DND-41 (cell line): ENCODE data around the gene NRXN2.

Experiments used
- ATAC-seq: fragments of 200-7000 bp; cut with Tn5 transposase; 3 replicates; pipeline ENCODE4 v1.9.1; 2021; ENCODE audit warnings: low read depth; ENCODE audit not compliant: insufficient read depth
- DNase-seq: peaks from one replicate; pipeline ENCODE4 v3.0.0-alpha.2; 2020
- H2AFZ ChIP-seq: 2 replicates; pipeline ENCODE4 v1.6.0; 2012; ENCODE audit warnings: low read depth, low read length
- H3K27ac ChIP-seq: 2 replicates; pipeline ENCODE4 v1.5.1; 2012; ENCODE audit warnings: low read length, inconsistent platforms
- H3K27me3 ChIP-seq: fragments of 200-600 bp; sonication (generic); 2 replicates; pipeline ENCODE4 v1.6.0; 2012; ENCODE audit warnings: low read length, mild to moderate bottlenecking, inconsistent platforms; ENCODE audit not compliant: insufficient read depth, poor library complexity
- H3K36me3 ChIP-seq: 2 replicates; pipeline ENCODE4 v1.5.1; 2012; ENCODE audit warnings: low read length, inconsistent platforms; ENCODE audit not compliant: insufficient read depth
- H3K4me1 ChIP-seq: 2 replicates; pipeline ENCODE4 v1.5.1; 2012; ENCODE audit warnings: mild to moderate bottlenecking, low read length; ENCODE audit not compliant: insufficient read depth
- H3K4me2 ChIP-seq: 2 replicates; pipeline ENCODE4 v1.6.0; 2012; ENCODE audit warnings: mild to moderate bottlenecking, moderate library complexity, low read length, inconsistent platforms; ENCODE audit not compliant: insufficient read depth
- H3K4me3 ChIP-seq, 2 experiments: fragments of 200-600 bp in 1 of 2; shearing (Covaris generic) in 1 of 2; 2 replicates each; pipeline ENCODE4 v1.5.1; 2012 to 2016; ENCODE audit warnings: inconsistent platforms in 2 of 2, low read length in 2 of 2, mild to moderate bottlenecking in 2 of 2, low read depth in 1 of 2, moderate library complexity in 1 of 2
- H3K79me2 ChIP-seq: 2 replicates; pipeline ENCODE4 v1.6.0; 2012; ENCODE audit warnings: low read length, inconsistent platforms; ENCODE audit not compliant: insufficient read depth
- H3K9ac ChIP-seq: 2 replicates; pipeline ENCODE4 v1.6.0; 2012; ENCODE audit warnings: low read depth, mild to moderate bottlenecking, inconsistent platforms, low read length, moderate library complexity
- H3K9me3 ChIP-seq: 2 replicates; pipeline ENCODE4 v1.5.1; 2012; ENCODE audit warnings: low read length, moderate library complexity, mild to moderate bottlenecking, inconsistent platforms; ENCODE audit not compliant: insufficient read depth, severe bottlenecking
- H4K20me1 ChIP-seq: 2 replicates; pipeline ENCODE4 v1.6.0; 2012; ENCODE audit warnings: low read length; ENCODE audit not compliant: insufficient read depth
- EZH2 ChIP-seq: IDR thresholded peaks from 3 replicates; pipeline ENCODE4 v1.6.1; 2012; ENCODE audit warnings: borderline replicate concordance, low read depth, mild to moderate bottlenecking, moderate library complexity, low read length, inconsistent platforms; ENCODE audit not compliant: severe bottlenecking
- TF ChIP-seq, protein P1 (sequence below): IDR thresholded peaks from 2 replicates; pipeline ENCODE4 v1.5.1; 2012; ENCODE audit warnings: borderline replicate concordance, low read length, moderate library complexity, mild to moderate bottlenecking; ENCODE audit not compliant: poor library complexity, severe bottlenecking; ENCODE audit errors: extremely low read depth

The NRXN2 gene

DNA sequence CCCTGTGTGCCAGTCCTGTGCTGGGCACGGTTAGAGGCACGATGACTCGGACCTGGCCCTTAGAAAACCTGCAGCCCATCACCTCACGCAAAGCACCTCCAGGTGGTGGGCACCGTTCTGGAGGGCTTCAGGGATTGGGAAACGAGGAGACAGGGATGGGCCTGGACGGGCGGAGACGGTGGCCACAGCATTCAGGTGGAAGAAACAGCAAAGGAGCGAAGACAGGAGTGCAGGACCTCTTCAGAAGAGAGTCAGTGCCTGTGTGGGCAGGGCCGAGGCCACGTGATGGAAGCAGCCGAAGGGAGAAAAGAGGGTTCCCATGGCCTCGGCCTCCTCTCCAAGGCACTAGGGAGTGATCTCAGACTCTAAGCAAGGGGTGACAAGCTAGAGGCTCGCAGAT lies 140.1 kb downstream of the NRXN2 start:
- H3K9ac ChIP-seq: no peak overlapping the region
- H3K27ac ChIP-seq: no peak overlapping the region
- H3K4me1 ChIP-seq: no peaks in the 10 kb centered on the region
- H3K36me3 ChIP-seq: no peaks in the 10 kb centered on the region
- no peak overlapping the region for H2AFZ ChIP-seq
- no peaks in the 10 kb centered on the region for H3K27me3 ChIP-seq
- H3K4me2 ChIP-seq: no peak overlapping the region
- H4K20me1 ChIP-seq: no peaks in the 10 kb centered on the region
- no peak overlapping the region for H3K4me3 ChIP-seq
- H3K9me3 ChIP-seq: no peaks in the 10 kb centered on the region
- TF ChIP-seq, protein P1, sequence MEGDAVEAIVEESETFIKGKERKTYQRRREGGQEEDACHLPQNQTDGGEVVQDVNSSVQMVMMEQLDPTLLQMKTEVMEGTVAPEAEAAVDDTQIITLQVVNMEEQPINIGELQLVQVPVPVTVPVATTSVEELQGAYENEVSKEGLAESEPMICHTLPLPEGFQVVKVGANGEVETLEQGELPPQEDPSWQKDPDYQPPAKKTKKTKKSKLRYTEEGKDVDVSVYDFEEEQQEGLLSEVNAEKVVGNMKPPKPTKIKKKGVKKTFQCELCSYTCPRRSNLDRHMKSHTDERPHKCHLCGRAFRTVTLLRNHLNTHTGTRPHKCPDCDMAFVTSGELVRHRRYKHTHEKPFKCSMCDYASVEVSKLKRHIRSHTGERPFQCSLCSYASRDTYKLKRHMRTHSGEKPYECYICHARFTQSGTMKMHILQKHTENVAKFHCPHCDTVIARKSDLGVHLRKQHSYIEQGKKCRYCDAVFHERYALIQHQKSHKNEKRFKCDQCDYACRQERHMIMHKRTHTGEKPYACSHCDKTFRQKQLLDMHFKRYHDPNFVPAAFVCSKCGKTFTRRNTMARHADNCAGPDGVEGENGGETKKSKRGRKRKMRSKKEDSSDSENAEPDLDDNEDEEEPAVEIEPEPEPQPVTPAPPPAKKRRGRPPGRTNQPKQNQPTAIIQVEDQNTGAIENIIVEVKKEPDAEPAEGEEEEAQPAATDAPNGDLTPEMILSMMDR: no peak
- no peak for TF ChIP-seq EZH2
- DNase-seq (no peak), ATAC-seq (no peak)
- H3K79me2 ChIP-seq: no peaks in the 10 kb centered on the region

DNA sequence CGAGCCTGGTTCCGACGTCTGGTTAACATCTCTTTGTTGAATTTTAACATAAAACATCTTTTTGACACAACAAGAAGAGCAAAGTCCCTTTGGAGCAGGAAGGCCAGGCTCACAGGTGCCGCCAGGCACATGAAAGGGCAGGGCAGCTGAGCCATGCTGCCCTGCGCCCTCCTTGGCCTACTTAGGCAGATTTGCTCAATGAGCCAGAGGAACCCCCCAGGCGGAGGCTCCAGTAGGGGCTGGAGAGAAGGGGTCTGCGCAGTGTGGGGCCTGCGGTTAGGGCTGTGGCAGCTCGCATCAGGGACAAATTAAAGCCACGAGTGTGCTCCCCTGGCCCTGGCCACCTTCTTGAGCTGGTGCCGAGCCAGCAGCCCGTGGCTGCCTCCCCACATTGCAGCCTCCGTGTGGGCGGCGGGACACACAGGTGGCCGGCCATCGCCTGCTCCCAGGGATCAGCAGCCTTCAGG lies 141.9 kb downstream of the NRXN2 start:
- H3K79me2 ChIP-seq: no peaks in the 10 kb centered on the region
- no peak overlapping the region for H3K27ac ChIP-seq
- DNase-seq: no peak
- H3K9me3 ChIP-seq: no peaks in the 10 kb centered on the region
- no peaks in the 10 kb centered on the region for H3K36me3 ChIP-seq
- H4K20me1 ChIP-seq: no peaks in the 10 kb centered on the region
- no peak overlapping the region for H3K9ac ChIP-seq
- H3K4me3 ChIP-seq: no peak overlapping the region
- TF ChIP-seq EZH2: no peak
- TF ChIP-seq, protein P1: no peak
- no peak overlapping the region for H2AFZ ChIP-seq
- no peaks in the 10 kb centered on the region for H3K27me3 ChIP-seq
- no peak for ATAC-seq
- H3K4me1 ChIP-seq: no peaks in the 10 kb centered on the region
- no peak overlapping the region for H3K4me2 ChIP-seq

DNA sequence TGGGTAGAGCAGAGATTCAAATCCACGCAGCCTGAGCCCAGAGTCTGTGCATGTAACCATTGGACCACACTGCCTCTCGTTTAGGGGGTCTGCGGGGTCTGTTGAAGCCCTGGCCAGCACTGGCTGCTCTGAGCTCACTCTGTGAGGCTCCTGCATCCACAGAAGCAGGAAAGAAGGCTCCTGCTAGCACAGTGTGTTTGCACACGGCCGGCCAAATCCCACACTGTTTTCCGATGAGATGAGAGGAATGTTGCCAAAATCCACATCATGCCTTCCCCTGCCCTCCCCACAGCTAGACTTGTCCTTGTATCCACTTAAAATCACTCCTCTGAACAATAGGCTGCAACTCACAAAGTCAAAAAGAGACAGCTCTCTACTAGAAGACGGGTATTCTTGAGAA lies 142.6 kb downstream of the NRXN2 start:
- Histone ChIP-seq H3K9me3 (no peaks in the 10 kb centered on the region), H4K20me1 (no peaks in the 10 kb centered on the region), H3K9ac (no peak overlapping the region), H3K27ac (no peak overlapping the region), H2AFZ (no peak overlapping the region), H3K79me2 (no peaks in the 10 kb centered on the region), H3K4me3 (no peak overlapping the region), H3K4me2 (no peak overlapping the region), H3K36me3 (no peaks in the 10 kb centered on the region), H3K4me1 (no peaks in the 10 kb centered on the region), H3K27me3 (no peaks in the 10 kb centered on the region)
- TF ChIP-seq EZH2: no peak
- TF ChIP-seq, protein P1: no peak
- DNase-seq: no peak
- ATAC-seq: no peak

DNA sequence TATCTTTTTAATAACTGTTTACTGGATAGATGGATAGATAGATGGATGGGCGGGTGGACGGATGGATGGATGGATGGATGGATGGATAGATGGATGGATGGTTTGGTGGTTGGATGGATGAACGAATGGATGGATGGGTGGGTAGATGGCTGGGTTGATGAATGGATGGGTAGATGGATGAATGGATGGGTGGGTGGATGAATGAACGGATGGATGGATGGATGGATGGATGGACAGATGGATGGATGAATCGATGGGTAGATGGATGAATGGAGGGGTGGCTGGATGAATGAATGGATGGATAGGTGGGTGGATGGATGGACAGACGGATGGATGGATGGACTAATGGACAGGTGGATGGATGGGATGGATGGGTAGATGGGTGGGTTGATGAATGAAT lies 145.8 kb downstream of the NRXN2 start:
- no peaks in the 10 kb centered on the region for H3K36me3 ChIP-seq
- H2AFZ ChIP-seq: no peak overlapping the region
- H3K4me2 ChIP-seq: no peak overlapping the region
- no peak overlapping the region for H3K4me3 ChIP-seq
- no peaks in the 10 kb centered on the region for H3K4me1 ChIP-seq
- no peak overlapping the region for H3K9ac ChIP-seq
- TF ChIP-seq EZH2: no peak
- TF ChIP-seq, protein P1: no peak
- H3K9me3 ChIP-seq: no peaks in the 10 kb centered on the region
- no peaks in the 10 kb centered on the region for H3K79me2 ChIP-seq
- DNase-seq (no peak), ATAC-seq (no peak)
- peaks cover 11% of the 10 kb centered on the region for H3K27me3 ChIP-seq
- H3K27ac ChIP-seq: no peak overlapping the region
- no peaks in the 10 kb centered on the region for H4K20me1 ChIP-seq
